ENCODE measurements around the gene PIGL.

- no peak for TF ChIP-seq CTCF (conservative IDR thresholded peaks at IDR 0.05)
- no peak for TF ChIP-seq EZH2 (IDR thresholded peaks at IDR 0.05; ENCODE audit: low read depth)
These were observed 135.3 kb downstream of the PIGL start for GRCh38 chr17:16352303-16352666.

All from PC-9 (cell line).